ENCODE results near the gene CGREF1.
"Not testable (repeated sequence)": the region's sequence is repeated elsewhere in the genome, so short reads cannot be mapped to it uniquely, and the experiment has no call there.

The CGREF1 gene

GRCh38 chr2:27137322-27137935 lies 18.5 kb upstream of the CGREF1 start:
- no peak for DNase-seq (ENCODE audit: low read depth)

GRCh38 chr2:27136751-27137150 lies 17.8 kb upstream of the CGREF1 start:
- DNase-seq (ENCODE audit: low read depth), result no peak

- no peak for DNase-seq (ENCODE audit: low read depth)
Measured at GRCh38 chr2:27135478-27135955, 16.6 kb upstream of the CGREF1 start.

GRCh38 chr2:27134781-27135477 lies 16.0 kb upstream of the CGREF1 start:
- no peak for DNase-seq (ENCODE audit: low read depth)

- DNase-seq (ENCODE audit: low read depth), result peak; percentile 69
Measured at GRCh38 chr2:27133905-27134780, 15.2 kb upstream of the CGREF1 start, which contains the start of gene PREB. PREB (minus strand) TSS chr2:27134636; CDS start chr2:27134421, 215 bp downstream.

GRCh38 chr2:27133195-27133875 lies 14.4 kb upstream of the CGREF1 start:
- no peak for DNase-seq (ENCODE audit: low read depth)

- no peak for DNase-seq (ENCODE audit: low read depth)
Measured at GRCh38 chr2:27131429-27131828, 12.5 kb upstream of the CGREF1 start.

- no peak for DNase-seq (ENCODE audit: low read depth)
Measured at GRCh38 chr2:27130396-27130795, 11.5 kb upstream of the CGREF1 start.

- DNase-seq (ENCODE audit: low read depth), result no peak
Measured at GRCh38 chr2:27128668-27129571, 10.0 kb upstream of the CGREF1 start.

- no peak for DNase-seq (ENCODE audit: low read depth)
Measured at GRCh38 chr2:27127883-27128667, 9.1 kb upstream of the CGREF1 start.

GRCh38 chr2:27126252-27126710 lies 7.4 kb upstream of the CGREF1 start:
- no peak for DNase-seq (ENCODE audit: low read depth)

GRCh38 chr2:27125104-27125503 lies 6.2 kb upstream of the CGREF1 start:
- DNase-seq (ENCODE audit: low read depth), result no peak

GRCh38 chr2:27123302-27124150 lies 4.6 kb upstream of the CGREF1 start, which contains the start of gene ABHD1:
ABHD1 (plus strand) TSS chr2:27123815; CDS start chr2:27123949, 134 bp downstream.
- no peak for DNase-seq (ENCODE audit: low read depth)

- no peak for DNase-seq (ENCODE audit: low read depth)
Measured at GRCh38 chr2:27122791-27123190, 3.9 kb upstream of the CGREF1 start.

GRCh38 chr2:27121906-27122305 lies 3.0 kb upstream of the CGREF1 start:
- DNase-seq (ENCODE audit: low read depth), result no peak

GRCh38 chr2:27119330-27119670 lies 372 bp upstream of the CGREF1 start:
- DNase-seq (ENCODE audit: low read depth), result not testable (repeated sequence)

GRCh38 chr2:27117995-27118524 lies 868 bp downstream of the CGREF1 start:
- no peak for DNase-seq (ENCODE audit: low read depth)

- DNase-seq (ENCODE audit: low read depth), result no peak
Measured at GRCh38 chr2:27115519-27115918, 3.4 kb downstream of the CGREF1 start.

All from HS-5 (cell line).